ENCODE results near the gene LMF2.
"Not testable (repeated sequence)": the region's sequence is repeated elsewhere in the genome, so short reads cannot be mapped to it uniquely, and the experiment has no call there.

The LMF2 gene, protein sequence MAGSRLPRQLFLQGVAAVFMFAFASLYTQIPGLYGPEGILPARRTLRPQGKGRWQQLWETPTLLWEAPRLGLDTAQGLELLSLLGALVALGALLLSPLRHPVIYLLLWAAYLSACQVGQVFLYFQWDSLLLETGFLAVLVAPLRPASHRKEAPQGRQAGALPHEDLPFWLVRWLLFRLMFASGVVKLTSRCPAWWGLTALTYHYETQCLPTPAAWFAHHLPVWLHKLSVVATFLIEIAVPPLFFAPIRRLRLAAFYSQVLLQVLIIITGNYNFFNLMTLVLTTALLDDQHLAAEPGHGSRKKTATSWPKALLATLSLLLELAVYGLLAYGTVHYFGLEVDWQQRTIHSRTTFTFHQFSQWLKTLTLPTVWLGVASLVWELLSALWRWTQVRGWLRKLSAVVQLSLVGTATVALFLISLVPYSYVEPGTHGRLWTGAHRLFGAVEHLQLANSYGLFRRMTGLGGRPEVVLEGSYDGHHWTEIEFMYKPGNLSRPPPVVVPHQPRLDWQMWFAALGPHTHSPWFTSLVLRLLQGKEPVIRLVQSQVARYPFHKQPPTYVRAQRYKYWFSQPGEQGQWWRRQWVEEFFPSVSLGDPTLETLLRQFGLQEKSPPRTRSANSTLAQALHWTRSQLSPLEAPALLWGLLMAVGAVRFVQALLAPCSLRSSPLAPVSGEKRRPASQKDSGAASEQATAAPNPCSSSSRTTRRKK

DNA sequence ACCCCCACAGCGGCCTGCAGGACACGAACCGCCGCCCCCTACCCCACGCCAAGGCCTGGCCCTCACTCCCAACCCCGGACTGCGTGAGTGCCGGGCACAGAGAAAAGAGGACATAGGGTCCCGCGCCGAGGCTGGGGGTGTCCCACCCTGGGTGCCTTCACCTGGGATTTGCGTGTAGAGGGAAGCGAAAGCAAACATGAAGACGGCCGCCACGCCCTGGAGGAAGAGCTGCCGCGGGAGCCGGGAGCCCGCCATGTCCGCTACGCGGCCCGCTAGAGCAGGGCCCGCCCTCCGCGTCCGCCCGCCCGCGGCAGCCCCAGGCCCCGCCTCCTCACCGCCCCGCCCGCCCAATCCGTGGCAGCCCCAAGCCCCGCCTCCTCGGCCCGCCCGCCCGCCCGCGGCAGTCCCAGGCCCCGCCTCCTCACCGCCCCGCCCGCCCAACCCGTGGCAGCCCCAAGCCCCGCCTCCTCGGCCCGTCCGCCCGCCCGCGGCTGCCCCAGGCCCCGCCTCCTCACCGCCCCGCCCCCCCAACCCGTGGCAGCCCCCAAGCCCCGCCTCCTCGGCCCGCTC lies at the start of gene LMF2:
Gene LMF2, minus strand, starts transcription at position 282 of the 570 bp plus-strand sequence. Its CDS starts 27 bp downstream, at position 255.
- peak; percentile 94 for DNase-seq

DNA sequence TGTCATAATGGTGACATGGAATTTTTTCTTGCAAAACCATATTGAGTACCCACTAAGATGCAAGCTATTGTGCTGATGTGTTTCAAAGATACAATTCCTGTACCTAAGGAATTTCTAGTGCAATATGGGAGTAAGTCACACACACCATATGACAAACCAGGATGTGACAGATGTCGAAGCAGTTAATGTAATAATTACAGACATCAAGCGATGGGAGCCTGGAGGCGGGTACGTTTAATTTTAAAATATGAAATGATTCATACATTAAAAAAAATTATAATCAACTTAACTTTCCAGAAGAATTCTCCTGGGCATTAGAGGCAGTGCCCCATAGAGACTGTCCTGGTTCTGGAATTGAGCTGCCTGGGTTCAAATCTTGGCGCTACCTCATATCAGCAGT lies 49.2 kb upstream of the LMF2 start:
- no peak for DNase-seq

DNA sequence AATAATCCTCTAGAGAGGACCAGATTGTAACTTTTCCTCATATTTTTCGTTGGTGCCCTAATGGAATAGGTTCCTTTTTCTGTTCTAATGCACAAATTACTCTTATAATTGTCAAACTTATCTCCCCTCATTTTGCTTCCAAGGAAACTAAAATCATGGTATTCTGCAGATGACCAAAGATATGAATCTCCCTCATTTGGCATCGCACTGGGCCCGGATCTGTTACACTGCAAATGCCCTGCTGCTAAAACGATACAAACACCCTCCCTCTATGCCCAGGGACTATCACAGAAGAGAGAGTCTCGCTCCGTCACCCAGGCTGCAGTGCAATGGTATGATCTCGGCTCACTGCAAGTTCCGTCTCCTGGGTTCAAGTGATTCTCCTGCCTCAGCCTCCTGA lies 45.8 kb upstream of the LMF2 start:
- no peak for DNase-seq

DNA sequence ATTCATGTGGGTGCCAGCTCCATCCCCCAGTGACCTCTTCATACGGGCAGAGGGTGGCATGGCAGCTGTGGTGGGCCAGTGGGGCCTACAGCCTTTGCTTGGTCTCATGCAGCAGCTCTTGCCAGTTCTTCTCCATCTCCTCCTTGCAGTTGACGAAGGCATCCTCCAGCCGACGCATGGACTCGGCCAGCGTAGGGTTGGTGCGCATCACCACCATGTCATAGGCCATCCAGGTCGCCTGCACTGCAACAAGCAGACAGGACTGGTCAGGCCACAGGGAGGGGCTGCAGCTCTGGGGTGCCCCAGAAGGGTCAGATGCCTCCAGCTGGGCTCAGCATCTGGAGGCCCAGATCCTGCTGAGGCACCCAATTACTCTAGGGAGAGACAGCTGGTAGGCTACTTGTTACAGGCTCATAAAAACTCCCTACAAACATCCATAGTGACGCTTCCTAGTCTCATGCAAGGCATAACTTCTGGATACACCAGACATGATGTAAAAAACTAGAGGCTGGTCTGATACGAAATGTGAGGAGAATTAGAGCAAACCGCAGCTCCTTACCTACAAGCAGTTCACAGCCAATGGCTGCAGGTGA lies 43.8 kb upstream of the LMF2 start:
- no peak for DNase-seq

DNA sequence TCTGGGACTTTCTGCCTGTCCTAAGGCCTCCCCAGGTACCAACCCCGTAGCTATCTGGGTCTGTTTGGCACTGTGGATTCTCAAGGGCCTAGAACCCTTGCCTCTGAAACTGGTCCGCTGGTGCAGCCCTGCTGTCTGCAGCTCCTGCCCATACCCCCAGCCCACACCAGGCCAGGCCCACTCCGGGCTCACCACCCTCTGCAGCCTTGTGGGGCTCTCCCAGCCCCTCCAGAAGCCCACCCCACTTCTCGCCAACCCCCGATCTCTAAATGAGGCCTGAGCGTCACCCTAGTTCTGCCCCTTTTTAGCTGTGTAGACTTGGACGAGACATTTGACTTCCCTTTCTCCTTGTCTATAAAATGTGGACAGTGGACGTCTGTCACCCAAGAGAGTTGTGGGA lies 42.9 kb upstream of the LMF2 start:
- no peak for DNase-seq

DNA sequence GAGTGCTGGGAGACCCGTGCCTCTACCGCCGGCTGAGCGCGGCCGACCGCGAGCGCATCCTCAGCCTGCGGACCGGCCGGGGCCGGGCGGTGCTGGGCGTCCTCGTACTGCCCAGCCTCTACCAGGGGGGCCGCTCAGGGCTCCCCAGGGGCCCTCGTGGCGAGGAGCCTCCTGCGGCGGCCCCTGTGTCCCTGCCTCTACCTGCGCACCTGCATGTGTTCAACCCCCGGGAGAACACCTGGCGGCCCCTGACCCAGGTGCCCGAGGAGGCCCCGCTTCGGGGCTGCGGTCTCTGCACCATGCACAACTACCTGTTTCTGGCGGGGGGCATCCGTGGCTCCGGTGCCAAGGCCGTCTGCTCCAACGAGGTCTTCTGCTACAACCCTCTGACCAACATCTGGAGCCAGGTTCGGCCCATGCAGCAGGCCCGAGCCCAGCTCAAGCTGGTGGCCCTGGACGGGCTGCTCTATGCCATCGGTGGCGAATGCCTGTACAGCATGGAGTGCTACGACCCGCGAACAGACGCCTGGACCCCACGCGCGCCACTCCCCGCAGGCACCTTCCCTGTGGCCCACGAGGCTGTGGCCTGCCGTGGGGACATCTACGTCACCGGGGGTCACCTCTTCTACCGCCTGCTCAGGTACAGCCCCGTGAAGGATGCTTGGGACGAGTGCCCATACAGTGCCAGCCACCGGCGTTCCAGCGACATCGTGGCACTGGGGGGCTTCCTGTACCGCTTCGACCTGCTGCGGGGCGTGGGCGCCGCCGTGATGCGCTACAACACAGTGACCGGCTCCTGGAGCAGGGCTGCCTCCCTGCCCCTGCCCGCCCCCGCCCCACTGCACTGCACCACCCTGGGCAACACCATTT lies 41.7 kb upstream of the LMF2 start:
- DNase-seq: no peak

DNA sequence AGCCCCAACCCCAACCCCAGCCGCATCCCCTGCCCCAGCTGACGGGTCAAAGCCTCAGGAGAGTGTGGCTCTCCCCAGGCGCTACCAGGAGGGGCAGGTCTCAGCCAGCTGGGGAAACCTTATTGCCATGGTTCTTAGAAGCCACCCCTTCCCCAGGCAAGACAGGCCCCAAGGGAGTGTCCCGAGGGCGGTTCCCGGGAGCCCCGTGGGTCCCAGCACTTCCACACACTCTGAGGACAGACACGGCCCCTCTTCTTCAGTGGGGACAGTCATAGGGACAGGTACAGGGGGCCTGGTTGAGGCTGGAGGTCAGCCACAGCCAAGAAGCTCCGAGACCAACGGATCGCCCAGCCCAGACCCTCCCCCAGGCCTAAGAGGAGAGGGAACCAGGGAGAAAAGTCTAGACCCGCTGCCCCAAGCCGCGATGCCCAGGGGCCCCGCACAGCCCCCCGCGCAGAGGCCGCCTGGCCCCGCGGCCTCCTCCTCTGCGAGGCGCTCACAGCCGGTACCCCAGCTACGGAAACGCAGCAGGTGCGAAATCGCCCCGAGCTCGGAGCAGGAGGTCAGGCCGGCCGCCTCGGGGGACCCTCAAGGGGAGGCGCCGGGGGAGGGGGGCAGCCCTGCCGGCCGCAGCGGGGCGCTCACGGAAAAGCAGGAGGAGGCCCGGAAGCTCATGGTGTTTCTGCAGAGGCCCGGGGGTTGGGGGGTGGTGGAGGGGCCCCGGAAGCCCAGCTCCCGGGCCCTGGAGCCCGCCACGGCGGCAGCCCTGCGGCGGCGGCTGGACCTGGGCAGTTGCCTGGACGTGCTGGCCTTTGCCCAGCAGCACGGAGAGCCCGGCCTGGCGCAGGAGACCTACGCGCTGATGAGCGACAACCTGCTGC lies 40.8 kb upstream of the LMF2 start:
- DNase-seq: peak; percentile 64

DNA sequence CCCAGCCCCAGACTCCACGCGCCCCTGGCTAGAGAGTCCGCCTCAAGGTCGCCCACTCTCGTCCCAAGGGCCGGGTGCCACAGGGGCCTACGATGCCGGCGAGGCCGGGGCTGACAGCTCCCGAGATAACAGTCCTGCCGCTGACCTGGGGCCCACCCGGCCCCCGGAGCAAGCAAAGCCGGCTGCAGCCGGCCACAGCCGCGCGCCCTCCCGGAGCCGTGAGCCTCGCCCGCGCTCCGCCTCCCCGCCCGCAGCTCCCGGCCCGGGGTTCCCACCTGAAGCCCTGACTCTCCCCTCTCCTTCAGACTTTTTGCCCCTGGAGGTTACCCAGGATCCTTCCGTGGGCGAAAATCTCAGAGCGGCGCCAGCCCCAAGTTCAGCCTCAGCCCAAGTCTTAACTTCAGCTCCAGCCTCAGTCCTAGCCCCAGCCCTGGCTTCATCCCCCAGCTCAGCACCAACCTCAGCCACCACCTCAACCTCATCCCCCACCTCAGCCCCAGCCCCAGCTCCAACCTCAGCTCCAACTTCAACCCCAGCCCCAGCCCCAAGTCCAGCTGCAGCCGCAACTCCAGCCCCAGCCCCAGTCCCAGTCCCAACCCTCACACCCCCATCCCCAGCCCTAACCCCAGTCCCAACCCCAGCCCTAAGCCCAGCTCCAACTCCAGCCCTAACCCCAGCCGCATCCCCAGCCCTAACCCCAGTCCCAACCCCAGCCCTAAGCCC lies 39.9 kb upstream of the LMF2 start:
- DNase-seq: no peak

DNA sequence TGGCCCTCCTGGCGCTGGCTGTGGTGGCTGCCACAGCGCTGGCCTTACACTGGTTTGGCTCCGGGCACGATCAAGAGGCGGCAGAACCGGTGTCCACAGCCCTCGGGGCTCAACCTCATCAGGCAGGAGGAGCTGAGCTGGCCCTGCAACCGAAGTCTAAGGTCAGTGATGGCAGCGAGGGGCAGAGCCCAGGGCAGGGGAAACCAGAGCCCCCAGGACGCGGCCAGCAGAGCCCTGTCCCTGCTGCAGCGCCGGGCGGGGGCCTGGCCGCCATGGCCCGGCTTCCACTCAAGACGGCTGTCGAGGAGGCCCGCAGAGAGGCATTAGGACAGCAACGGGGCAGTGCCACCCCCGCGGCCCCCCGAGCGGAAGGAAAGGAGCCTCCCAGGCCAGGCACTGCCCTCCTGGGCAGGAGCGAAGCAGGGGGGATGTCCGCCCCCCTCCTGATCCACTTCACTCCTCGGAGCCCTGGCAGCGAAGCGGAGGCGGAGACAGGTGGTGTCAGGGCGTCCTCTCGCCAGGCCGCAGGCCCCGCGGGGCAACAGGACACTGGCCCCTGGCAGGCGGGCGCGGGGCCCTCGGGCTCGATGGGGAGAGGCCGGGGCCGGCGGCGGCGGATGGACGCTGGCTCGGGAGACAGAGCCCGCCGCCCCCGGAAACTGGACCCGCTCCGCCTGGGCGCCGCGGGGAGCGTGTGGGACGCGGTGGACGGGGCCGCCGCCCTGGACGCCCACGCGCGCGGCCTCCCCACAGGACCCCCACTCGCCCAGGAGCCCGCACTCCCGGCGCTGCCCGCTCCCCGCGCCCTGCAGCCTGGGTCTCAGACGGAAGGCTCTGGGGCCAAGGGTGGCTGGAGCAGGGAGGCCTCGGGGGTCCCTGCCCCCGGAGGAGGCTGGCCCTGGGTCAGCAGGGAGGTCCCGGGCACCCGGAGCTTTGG lies 39.1 kb upstream of the LMF2 start:
- DNase-seq: no peak

DNA sequence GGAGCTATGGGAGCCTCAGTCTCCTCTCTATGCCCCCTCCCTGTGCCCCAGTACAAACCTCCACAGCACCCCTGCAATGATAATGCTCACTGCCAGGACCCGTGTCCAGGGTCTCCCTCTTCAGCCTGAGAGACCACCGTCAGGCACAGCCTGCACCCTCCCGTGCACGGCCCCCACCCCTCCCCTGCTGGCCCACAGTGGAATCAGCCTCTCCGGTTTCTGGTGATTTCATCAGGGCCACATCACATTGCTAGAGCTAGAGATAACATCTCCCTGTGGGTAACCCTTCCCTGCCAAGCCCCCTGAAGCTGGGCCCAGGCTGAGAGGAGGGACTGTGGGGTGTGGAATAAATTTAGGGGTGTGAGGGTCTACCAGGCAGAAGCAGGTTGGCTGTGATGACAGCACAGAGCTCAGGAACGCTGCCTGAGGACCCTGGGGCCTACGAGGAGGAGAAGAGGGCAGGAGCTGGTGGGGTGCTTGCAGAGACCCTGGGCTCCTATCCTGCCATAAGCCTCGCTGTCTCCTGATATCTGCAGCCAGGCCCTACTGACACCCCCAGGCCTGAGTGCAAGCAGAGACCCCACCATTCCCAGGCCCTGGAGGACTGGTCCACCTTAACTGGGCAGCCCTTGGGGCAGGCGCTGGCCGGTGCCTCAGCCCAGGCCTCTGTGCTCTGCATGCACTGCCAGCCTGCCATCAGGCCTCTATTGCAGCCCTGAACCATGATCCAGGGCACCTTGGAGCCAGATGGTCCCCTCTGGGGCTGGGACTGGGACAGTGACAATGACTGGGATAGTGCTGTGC lies 38.2 kb upstream of the LMF2 start, which contains the start of gene KLHDC7B:
Gene KLHDC7B, plus strand, starts transcription at position 378 of the 804 bp plus-strand sequence. Its CDS starts 345 bp downstream, at position 723.
- DNase-seq: peak; percentile 52

DNA sequence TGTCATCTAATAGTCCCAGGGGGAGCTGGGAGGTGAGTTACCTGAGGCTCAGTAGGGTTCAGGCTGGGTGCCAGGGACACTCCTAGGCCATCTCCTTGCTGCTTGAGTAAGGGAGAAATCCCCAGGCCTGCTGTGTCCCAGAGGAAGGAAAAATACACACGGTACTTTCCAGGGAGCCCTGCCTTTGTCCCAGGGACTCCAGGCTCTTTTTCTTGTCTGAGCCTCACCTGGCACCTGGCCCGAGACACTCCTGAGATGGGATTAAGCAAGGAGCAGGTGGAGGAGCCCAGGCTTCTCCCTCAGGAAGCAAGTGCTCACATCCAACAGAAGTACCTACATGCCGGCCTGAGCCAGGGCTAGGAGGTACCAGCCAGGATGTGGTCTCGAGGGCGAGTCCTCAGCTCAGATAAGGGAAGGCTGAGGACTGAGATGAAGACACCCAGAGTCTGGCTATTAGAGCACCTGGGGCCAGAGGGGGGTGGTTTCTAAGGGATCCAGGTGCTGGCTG lies 37.3 kb upstream of the LMF2 start:
- peak; percentile 52 for DNase-seq

DNA sequence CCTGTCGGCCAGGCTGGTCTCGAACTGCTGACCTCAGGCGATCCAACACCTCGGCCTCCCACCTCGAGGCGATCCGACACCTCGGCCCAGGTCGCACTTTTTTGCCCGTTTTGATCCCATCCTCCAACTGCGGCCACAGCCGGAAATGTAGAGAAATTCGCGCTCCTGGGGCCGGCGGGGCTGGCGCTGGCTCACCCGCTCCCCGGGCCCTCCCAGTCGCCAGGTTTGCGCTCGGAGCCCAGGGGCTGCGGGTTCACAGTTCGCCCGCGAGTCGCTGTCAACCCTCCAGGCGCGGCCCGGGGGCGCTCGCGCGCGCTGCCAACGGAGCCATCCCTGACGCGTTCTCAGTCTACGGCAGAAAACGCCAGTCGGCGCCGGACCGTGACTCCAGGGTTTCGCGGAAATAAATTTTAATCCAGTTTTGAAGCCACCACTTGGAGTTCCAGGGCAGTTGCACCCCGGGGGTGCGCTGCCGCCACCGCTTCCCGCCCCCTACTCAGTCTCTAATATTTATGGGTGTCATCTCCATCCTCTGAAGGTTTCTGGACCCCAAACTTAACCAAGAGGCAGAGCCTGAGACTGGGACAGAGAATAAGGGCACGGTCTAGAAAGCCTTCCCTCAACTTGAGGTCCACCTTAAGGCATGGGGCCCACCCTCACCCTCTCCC lies 36.7 kb upstream of the LMF2 start:
- peak; percentile 89 for DNase-seq

DNA sequence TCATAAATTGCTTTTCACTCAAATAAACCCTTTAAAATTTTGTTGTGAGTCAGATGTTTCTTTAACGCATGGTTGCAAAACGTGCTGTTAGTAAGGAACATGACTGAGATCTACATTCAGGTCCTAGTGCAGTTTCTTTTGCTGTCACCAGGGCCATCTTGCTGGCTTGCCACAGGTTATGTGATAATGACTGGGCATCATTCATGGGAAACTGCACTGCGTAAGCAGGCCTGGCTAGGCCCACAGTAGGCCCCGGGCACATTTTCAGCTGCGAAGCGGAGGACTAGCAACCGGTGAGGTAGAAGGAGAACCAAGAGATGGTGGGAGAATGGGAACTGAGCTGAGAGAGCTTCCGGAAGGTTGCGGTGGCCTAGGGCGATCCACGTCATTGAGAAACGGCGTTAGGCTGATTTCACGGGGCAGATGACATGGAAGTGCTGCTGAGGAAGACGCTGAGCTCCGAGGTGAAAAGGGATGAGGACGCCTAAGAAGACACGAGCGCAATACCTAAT lies 35.0 kb upstream of the LMF2 start:
- no peak for DNase-seq

DNA sequence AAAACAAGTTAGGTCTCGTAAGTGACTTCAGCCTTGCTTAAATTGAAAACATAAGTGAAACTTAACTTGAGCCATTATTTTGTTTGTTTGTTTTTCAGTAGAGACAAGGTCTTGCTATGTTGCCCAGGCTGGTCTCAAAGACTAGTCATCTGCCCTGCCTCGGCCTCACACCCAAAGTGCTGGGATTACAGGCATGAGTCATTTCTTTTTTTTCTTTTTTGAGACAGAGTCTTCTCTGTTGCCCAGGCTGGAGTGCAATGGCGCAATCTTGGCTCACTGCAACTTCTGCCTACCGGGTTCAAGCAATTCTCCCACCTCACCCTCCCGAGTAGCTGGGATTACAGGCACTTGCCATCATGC lies 34.1 kb upstream of the LMF2 start:
- DNase-seq: not testable (repeated sequence)

DNA sequence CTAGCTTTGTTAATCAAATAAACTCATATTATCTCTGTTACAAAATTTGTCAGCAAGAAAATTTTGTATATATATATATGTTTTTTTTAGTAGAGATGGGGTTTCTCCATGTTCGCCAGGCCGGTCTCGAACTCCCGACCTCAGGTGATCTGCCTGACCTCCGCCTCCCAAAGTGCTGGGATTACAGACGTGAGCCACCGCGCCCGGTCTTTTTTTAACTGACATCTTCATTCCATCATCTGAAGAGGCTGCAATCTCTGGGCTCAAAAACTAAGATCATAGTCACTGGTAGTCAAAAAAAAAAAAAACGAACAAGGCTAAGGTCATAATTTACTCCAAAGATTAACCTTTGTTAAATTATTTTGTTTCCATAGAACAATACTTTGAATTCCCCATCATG lies 32.9 kb upstream of the LMF2 start:
- no peak for DNase-seq

DNA sequence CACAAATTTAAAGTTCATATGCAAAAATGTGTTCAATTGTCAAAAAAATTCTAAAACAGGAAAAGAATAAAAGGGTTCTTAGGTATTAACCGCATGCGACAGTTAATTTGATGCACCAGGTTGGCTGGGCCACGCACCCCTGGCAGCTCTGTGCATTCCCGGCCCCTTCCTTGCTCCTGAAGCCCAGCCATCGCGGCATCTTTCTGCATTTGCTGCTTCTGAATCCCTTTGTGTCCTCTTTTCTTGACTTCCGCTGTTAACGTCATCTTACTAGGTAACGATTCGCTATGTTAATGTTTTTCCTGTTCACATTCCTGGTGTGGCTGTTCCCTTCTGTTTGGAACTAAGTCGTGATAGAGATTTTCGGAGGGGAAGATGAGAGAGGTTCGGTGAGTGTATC lies 30.3 kb upstream of the LMF2 start:
- no peak for DNase-seq

DNA sequence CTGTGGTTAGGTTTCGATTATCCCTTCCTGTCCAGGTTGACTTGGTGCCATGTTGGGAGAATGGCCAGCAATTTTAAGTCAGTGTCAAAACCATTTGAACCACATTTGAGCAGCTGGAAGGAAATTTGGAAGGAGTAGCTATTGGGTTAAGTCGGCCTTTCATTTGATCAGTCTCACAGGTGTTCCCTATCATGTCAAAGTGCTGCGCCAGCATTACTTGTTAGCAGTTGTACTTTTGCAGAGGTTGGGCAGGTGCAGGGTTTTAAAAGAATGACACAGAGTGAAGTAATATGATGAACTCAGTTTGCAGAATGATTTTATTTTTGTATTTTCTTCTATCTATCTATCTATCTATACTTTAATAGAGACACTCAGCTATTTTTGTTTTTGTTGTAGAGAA lies 28.7 kb upstream of the LMF2 start:
- DNase-seq: no peak

DNA sequence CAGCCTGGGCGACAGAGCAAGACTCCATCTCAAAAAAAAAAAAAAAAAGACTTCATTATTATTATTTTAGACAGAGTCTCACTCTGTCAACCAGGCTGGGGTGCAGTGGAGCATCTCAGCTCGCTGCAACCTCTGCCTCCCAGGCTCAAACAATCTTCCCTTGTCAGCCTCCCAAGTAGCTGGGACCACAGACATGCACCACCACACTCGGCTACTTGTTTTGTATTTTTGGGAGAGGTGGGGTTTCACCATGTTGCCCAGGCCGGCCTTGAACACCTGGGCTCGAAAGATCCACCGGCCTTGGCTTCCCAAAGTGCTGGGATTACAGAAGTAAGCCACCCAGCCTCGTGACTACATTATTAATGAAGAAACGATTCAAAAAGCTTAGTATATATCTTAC lies 27.6 kb upstream of the LMF2 start:
- DNase-seq: no peak

Data from CD4-positive, alpha-beta T cell treated with Interleukin-10 for 1 hour (primary cell).